ENCODE measurements around the gene HSPG2. TPM values are rescaled to one million over a fixed set of nuclear protein-coding genes. Genes with fewer than 3 reads are reported as not detected.

The HSPG2 gene
- polyA plus RNA-seq, 3 donors, result 115 to 140 (median 121) TPM

- DNase-seq (ENCODE audit: low read depth in 3 of 3, low spot score in 2 of 3), result no peak
Observed at GRCh38 chr1:21885236-21886037, 51.7 kb downstream of the HSPG2 start.

GRCh38 chr1:21884456-21885235, 52.5 kb downstream of the HSPG2 start:
- no peak for DNase-seq (ENCODE audit: low read depth in 3 of 3, low spot score in 2 of 3)

- DNase-seq (ENCODE audit: low read depth in 3 of 3, low spot score in 2 of 3), result no peak
Observed at GRCh38 chr1:21882721-21883415, 54.2 kb downstream of the HSPG2 start.

- DNase-seq (ENCODE audit: low read depth in 3 of 3, low spot score in 2 of 3), result no peak
Observed at GRCh38 chr1:21881250-21881649, 55.9 kb downstream of the HSPG2 start.

GRCh38 chr1:21880619-21880970, 56.5 kb downstream of the HSPG2 start:
- DNase-seq (ENCODE audit: low read depth in 3 of 3, low spot score in 2 of 3), result no peak

GRCh38 chr1:21879928-21880618, 57.0 kb downstream of the HSPG2 start:
- no peak for DNase-seq (ENCODE audit: low read depth in 3 of 3, low spot score in 2 of 3)

- DNase-seq (ENCODE audit: low read depth in 3 of 3, low spot score in 2 of 3), result no peak
Observed at GRCh38 chr1:21878840-21879478, 58.2 kb downstream of the HSPG2 start.

- DNase-seq (ENCODE audit: low read depth in 3 of 3, low spot score in 2 of 3), result no peak
Observed at GRCh38 chr1:21878009-21878773, 58.9 kb downstream of the HSPG2 start.

GRCh38 chr1:21876267-21876666, 60.8 kb downstream of the HSPG2 start:
- no peak for DNase-seq (ENCODE audit: low read depth in 3 of 3, low spot score in 2 of 3)

- no peak for DNase-seq (ENCODE audit: low read depth in 3 of 3, low spot score in 2 of 3)
Observed at GRCh38 chr1:21875621-21876063, 61.5 kb downstream of the HSPG2 start.

GRCh38 chr1:21874778-21875547, 62.1 kb downstream of the HSPG2 start:
- no peak for DNase-seq (ENCODE audit: low read depth in 3 of 3, low spot score in 2 of 3)

- DNase-seq (ENCODE audit: low read depth in 3 of 3, low spot score in 2 of 3), result no peak
Observed at GRCh38 chr1:21874328-21874727, 62.8 kb downstream of the HSPG2 start.

- DNase-seq (ENCODE audit: low read depth in 3 of 3, low spot score in 2 of 3), result no peak
Observed at GRCh38 chr1:21873761-21874160, 63.3 kb downstream of the HSPG2 start.

- no peak for DNase-seq (ENCODE audit: low read depth in 3 of 3, low spot score in 2 of 3)
Observed at GRCh38 chr1:21873174-21873573, 63.9 kb downstream of the HSPG2 start.

- no peak for DNase-seq (ENCODE audit: low read depth in 3 of 3, low spot score in 2 of 3)
Observed at GRCh38 chr1:21872445-21873079, 64.5 kb downstream of the HSPG2 start.

- DNase-seq (ENCODE audit: low read depth in 3 of 3, low spot score in 2 of 3), result no peak
Observed at GRCh38 chr1:21871943-21872342, 65.2 kb downstream of the HSPG2 start.

GRCh38 chr1:21870611-21871010, 66.5 kb downstream of the HSPG2 start:
- no peak for DNase-seq (ENCODE audit: low read depth in 3 of 3, low spot score in 2 of 3)

- no peak for DNase-seq (ENCODE audit: low read depth in 3 of 3, low spot score in 2 of 3)
Observed at GRCh38 chr1:21869620-21870121, 67.4 kb downstream of the HSPG2 start.

Measured in right renal cortex interstitium (tissue), 3 donors.